ENCODE results near the gene DCUN1D4. TPM values are rescaled to one million over a fixed set of nuclear protein-coding genes. Genes with fewer than 3 reads are reported as not detected.

DCUN1D4 gene
- total RNA-seq, 1 donor from 2014 or later: 28.7 TPM

GRCh38 chr4:51901363-51901762 lies 58.4 kb downstream of the DCUN1D4 start:
- no peak for FAIRE-seq
- H3K27me3 ChIP-seq (ENCODE audit: control insufficient read depth, insufficient read depth, low read length): no peaks in the 10 kb centered on the region
- DNase-seq (ENCODE audit: low read depth): no peak
- no peak for TF ChIP-seq CTCF (IDR thresholded peaks at IDR 0.05; ENCODE audit: insufficient read depth, low read length, severe bottlenecking)
- H3K4me3 ChIP-seq (ENCODE audit: low read depth, low read length): no peak overlapping the region
- H3K36me3 ChIP-seq (ENCODE audit: control insufficient read depth, insufficient read depth, low read length): peaks cover 8% of the 10 kb centered on the region

- peaks cover 8% of the 10 kb centered on the region for H3K36me3 ChIP-seq (ENCODE audit: control insufficient read depth, insufficient read depth, low read length)
- no peak overlapping the region for H3K4me3 ChIP-seq (ENCODE audit: low read depth, low read length)
- no peak for FAIRE-seq
- no peaks in the 10 kb centered on the region for H3K27me3 ChIP-seq (ENCODE audit: control insufficient read depth, insufficient read depth, low read length)
- TF ChIP-seq CTCF (IDR thresholded peaks at IDR 0.05; ENCODE audit: insufficient read depth, low read length, severe bottlenecking): no peak
- no peak for DNase-seq (ENCODE audit: low read depth)
Observed at GRCh38 chr4:51906167-51906958, 63.4 kb downstream of the DCUN1D4 start.

- peaks cover 10% of the 10 kb centered on the region for H3K36me3 ChIP-seq (ENCODE audit: control insufficient read depth, insufficient read depth, low read length)
- H3K27me3 ChIP-seq (ENCODE audit: control insufficient read depth, insufficient read depth, low read length): no peaks in the 10 kb centered on the region
- DNase-seq (ENCODE audit: low read depth) (no peak), FAIRE-seq (no peak)
- no peak overlapping the region for H3K4me3 ChIP-seq (ENCODE audit: low read depth, low read length)
- TF ChIP-seq CTCF (IDR thresholded peaks at IDR 0.05; ENCODE audit: insufficient read depth, low read length, severe bottlenecking): no peak
Observed at GRCh38 chr4:51907006-51907669, 64.2 kb downstream of the DCUN1D4 start.

- no peak overlapping the region for H3K4me3 ChIP-seq (ENCODE audit: low read depth, low read length)
- FAIRE-seq: peak; percentile 86
- DNase-seq (ENCODE audit: low read depth): no peak
- TF ChIP-seq CTCF (IDR thresholded peaks at IDR 0.05; ENCODE audit: insufficient read depth, low read length, severe bottlenecking): no peak
- no peaks in the 10 kb centered on the region for H3K27me3 ChIP-seq (ENCODE audit: control insufficient read depth, insufficient read depth, low read length)
- peaks cover 11% of the 10 kb centered on the region for H3K36me3 ChIP-seq (ENCODE audit: control insufficient read depth, insufficient read depth, low read length)
Observed at GRCh38 chr4:51909236-51909703, 66.3 kb downstream of the DCUN1D4 start.

- DNase-seq (ENCODE audit: low read depth) (no peak), FAIRE-seq (no peak)
- peaks cover 6% of the 10 kb centered on the region for H3K36me3 ChIP-seq (ENCODE audit: control insufficient read depth, insufficient read depth, low read length)
- no peak overlapping the region for H3K4me3 ChIP-seq (ENCODE audit: low read depth, low read length)
- TF ChIP-seq CTCF (IDR thresholded peaks at IDR 0.05; ENCODE audit: insufficient read depth, low read length, severe bottlenecking): no peak
- H3K27me3 ChIP-seq (ENCODE audit: control insufficient read depth, insufficient read depth, low read length): no peaks in the 10 kb centered on the region
Observed at GRCh38 chr4:51918251-51918650, 75.3 kb downstream of the DCUN1D4 start.

All from bronchial epithelial cell (primary cell).